ENCODE measurements around the gene HDAC5.

DNA sequence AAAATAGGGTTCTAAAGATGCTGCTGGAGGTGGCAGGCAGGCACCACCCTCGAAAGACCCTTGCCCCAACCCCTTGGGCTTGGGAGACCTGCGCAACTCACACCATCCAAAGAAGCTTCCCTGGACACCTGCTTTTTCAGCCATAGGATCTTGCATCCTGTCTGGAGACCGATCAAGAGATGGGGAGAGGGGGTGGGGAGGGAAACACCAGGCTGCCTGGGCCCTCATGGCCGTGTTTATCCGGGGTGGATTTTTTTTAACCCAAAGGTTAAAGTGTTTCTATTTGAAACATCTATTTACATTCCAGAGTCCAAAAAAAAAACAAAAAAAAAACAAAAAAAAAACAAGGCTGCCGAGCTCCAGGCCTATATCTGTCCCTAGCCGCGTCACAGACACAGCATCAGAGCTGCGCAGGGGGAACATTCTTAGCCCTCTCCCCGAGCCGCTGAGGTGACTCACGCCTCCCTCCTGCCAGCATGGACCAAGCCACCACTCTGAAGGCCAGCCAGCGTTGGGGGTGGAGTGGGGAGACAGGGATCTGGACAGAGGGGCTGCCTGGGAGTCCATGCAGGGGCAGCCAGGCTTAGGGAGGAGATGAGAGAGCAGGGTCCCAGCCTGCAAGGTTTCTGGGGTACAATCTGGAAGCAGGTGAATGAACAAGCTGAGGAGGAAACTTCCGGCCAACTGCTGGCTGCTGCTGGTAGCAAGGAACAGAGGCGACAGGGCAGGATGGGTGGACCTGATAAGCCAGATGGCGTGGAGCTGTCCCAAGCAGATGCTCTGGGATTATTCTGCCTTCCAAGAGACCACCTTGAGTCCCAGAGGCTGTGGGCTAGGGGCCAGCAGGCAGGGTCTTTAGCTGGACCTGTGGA is 14.8 kb downstream of the HDAC5 start:
- TF ChIP-seq EZH2 (IDR thresholded peaks at IDR 0.05) (no peak), POLR2AphosphoS5 (IDR thresholded peaks at IDR 0.05; ENCODE audit: borderline replicate concordance, low read depth, low read length) (no peak)
